HG03095 (cell line): ENCODE results near the gene CCDC28B.

Experiments used
- ATAC-seq: cut with Tn5 transposase; IDR thresholded peaks from one replicate; pipeline ENCODE4 v1.9.1; 2021; ENCODE audit warnings: moderate library complexity; ENCODE audit not compliant: unreplicated experiment

The CCDC28B gene

DNA sequence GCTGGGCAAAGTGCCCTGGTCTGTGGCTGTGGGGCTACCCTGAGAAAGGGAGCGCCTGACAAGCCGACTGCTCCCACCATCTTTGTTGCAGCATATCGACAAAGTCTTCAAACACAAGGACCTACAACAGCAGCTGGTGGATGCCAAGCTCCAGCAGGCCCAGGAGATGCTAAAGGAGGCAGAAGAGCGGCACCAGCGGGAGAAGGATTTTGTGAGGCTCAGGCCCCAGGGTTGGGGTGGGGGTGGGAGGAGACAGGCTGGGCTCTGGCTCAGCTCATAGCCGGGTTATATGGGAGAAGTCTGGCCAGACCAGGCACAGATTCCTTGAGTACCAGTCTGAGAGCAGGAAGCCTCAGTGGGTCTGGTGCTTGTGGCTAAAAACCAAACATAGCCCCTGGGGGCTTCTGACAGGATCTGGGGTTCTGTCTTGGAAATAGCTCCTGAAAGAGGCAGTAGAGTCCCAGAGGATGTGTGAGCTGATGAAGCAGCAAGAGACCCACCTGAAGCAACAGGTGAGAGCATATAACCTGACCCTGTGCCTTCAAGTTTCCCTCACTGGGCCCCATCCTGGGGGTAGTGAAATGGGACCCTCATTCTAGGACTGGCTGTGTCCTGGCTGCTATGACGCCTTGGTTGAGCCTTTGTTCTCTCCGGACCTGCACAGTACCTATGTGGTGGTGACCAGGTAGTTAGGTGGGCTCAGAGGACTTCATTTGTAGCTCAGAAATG is 8.0 kb upstream of the CCDC28B start:
- no peak for ATAC-seq

DNA sequence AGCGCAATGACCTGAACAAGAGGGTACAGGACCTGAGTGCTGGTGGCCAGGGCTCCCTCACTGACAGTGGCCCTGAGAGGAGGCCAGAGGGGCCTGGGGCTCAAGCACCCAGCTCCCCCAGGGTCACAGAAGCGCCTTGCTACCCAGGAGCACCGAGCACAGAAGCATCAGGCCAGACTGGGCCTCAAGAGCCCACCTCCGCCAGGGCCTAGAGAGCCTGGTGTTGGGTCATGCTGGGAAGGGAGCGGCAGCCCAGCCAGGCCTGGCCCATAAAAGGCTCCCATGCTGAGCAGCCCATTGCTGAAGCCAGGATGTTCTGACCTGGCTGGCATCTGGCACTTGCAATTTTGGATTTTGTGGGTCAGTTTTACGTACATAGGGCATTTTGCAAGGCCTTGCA is 5.4 kb upstream of the CCDC28B start:
- no peak for ATAC-seq

- ATAC-seq = no peak
Measured at GRCh38 chr1:32195531-32195930, 4.9 kb upstream of the CCDC28B start.

DNA sequence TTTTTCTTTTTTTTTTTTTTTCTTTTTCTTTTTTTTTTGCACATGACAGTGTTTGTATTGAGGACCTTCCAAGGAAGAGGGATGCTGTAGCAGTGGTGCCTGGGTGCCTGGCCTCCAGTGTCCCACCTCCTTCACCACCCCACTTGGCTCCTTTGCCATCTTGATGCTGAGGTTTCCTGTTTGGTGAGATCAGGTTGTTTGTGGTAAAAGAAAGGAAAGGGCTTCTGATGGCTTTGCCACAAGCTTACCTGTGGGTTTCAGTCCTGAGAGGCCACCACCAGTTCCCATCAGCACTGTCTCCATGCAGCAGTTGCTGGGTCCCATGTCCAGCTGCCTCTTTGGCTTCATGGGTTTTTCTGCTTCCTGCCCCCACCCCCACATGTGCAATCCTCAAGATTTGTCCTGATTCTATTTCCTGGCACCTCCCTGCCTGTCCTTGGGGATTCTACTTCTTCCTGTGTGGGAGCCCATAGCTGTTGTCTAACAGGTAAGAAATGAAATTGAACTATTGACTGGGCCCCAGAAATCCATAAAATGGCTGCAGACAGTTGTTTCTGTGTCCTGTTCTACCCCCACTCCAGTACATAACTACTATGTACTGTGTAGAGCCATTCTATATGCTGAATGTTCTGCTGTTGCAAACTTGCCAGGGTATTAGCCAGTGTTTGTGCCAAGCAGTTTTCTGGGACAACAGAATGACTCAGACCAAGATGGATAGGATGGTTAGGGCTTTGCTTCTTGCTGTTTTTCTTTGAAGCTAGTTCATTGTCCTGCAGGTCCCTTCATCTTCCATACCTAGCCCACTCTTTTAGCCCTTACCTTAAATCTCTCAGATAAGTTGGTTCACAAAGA is 4.2 kb upstream of the CCDC28B start:
- no peak for ATAC-seq

DNA sequence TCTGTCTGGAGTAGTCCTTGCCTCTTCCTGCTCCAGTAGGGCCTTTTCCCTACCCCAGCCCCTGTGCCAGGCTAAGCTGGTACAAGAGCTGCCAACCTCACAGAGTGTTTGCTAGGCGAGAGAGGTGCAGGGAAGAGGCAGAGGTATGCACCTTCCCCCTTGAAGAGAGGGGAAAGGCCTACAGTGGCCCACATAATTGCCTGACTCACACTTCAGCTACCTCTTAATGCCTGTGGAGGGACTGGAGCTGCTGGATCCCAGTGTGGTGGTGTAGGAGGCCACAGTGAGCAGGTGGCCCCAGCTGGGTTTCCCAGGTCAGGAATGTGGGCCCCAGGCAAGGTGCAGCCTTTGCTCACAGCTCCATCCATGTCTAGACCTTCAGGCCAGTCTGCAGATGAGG is 3.3 kb upstream of the CCDC28B start:
- ATAC-seq = no peak

- no peak for ATAC-seq
Measured at GRCh38 chr1:32197837-32198236, 2.6 kb upstream of the CCDC28B start.

- ATAC-seq = no peak
Measured at GRCh38 chr1:32198237-32199042, 2.0 kb upstream of the CCDC28B start.

- no peak for ATAC-seq
Measured at GRCh38 chr1:32199043-32199716, 1.2 kb upstream of the CCDC28B start.

DNA sequence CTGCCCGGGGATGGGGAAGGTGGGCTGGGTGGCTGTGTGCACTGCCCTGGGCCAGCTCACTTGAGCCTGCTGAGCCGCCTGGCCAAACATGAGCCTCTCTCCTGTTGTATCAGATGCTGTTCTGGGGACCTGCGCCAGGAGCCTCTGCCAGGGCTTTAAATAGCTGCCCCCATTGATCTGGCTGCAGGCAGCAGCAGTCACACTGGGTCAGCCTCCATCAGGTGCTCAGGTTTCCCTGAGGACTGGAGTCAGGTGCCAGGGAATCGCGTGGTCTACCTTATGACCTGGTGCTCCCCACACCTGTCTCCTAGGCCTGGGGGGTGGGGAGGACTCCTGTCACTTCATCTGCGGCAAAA is 700 bp upstream of the CCDC28B start:
- no peak for ATAC-seq

DNA sequence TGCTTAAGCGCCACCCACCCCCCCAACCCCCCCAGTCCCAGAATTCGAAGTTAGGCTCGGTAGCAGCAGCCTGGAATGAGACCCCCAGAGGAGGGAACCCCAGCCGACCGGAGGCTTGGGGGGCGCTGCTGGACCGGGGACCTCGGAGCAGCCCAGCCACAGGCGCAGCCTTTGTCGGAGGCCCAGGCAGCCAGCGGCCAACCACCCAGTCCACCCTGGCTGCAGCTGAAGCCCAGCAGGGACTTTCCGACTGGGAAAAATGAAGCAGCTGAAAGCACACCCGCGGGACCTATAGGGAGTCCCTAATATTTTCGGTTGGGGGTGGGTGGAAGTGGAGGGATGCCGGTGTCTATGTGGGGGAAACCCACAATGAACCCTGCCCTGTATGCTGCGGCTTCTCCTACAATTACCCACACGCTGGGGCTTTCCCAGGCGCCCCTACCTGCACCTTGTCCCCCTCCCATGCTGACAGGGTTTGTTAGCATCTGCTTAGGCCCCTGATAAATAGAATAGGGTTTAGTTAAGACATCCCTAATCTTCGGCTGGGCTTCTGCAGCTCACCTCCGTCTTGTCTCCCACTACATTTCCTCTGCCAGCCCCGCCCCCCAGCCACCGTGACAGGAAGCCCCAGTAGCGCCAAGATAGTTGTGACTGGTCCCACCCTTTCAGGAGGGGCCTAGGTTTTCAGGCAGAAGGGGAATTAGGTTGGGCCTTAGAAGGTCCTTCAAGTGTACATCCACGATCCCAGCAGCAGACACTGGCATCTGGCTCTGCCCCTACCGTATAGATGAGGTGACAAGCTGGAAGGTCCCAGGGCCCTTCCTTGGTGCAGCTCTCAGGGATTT is 838 bp downstream of the CCDC28B start:
- no peak for ATAC-seq

DNA sequence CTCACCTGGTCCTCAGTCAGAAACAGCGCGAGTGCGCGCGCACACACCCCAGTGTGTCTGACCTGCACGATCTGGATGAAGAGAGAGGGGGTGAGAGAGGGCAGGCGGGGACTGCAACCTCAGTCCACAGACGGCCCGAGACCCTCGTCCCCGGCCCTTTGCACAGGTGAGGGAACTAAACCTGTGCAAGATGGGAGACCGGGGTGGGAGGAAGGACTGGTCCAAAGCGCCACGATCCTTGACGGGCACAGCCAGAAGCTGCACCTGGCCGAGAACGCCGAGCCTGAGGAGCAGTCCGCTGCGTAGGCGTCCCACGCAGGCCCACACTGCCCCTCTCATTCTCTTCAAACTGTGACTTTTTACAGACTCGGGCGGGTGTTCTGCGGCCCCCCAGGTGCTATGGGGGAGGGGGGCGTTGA is 4.6 kb downstream of the CCDC28B start:
- no peak for ATAC-seq

DNA sequence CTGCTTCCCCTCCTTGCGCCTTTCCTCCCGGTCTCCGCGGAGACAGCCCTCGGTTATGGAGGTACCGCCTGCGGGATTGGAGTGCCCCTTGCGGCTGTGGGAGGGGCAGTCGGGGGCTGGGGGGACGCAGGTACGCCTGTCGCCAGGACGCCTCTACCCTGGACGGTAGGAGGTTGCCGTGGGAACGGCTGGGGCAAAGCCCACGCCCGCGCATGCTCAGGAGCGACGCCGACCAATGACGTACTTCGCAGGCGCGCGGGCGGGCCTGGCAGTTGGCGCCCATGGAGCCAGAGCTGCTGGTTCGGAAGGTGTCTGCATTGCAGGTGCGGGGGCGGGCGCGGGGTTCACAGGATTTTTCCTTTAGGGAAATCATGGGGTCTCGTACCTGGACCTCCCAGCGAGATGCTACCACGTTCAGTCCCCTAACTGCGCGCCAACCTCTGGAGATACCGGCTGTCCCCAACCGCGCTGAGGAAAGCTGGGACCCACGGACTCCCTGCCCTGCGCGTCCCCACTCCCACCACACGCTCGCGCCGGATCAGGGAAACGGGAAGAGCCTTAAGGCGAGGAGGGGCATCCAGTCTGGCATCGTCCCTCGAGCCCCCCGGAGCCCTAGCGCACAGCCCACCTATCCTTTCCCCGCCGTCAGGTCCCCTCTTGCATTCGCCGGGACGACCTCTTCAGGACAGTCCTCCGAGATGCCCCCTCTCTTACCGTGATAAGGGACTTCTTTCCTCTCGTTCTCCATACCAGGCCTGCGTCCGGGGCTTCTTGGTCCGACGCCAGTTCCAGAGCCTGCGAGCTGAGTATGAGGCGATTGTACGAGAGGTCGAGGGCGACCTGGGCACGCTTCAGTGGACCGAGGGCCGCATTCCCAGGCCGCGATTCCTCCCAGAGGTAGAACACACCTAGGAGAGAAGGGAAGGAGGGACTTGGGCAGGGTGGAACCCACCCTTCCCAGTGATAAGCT is 5.3 kb downstream of the CCDC28B start, which contains the start of gene IQCC:
IQCC (plus strand) TSS at position 271 of the 970 bp plus-strand sequence; CDS start at position 282, 11 bp downstream.
- ATAC-seq = no peak

DNA sequence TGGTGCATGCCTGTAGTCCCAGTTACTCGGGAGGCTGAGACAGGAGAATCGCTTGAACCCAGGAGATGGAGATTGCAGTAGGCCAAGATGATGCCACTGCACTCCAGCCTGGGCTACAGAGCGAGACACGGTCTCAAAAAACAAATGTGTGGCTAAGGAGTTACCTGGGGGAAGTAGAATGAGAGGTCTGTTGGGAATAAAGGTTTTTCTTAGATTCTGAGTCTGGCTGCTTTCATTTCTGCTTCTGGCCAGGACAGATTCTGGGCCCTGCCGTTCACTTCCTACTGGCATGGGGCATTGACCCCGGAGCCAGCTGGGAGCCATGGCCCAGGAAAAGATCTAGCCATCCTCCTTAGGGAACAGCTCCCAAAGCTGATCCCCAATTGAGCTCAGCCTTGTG is 8.1 kb downstream of the CCDC28B start:
- ATAC-seq = no peak

DNA sequence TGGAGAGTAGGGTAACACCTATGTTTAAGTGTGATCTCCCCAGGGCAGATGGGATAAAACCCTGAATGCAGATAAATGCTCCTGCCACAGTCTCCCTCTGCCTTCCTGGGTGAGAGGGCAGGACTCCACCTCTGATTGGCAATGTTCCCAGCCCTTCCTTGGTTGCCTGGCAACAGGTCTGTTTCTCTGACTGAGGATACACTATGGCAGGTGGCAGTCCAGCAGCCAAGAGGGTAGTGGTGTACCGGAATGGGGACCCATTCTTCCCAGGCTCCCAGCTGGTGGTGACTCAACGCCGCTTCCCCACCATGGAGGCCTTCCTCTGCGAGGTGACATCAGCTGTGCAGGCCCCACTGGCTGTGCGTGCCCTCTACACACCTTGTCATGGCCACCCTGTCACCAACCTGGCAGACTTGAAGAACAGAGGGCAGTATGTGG is 8.5 kb downstream of the CCDC28B start, which contains the start of gene DCDC2B:
DCDC2B (plus strand) TSS at position 199 of the 438 bp plus-strand sequence; CDS start at position 204, 5 bp downstream.
- ATAC-seq = no peak

DNA sequence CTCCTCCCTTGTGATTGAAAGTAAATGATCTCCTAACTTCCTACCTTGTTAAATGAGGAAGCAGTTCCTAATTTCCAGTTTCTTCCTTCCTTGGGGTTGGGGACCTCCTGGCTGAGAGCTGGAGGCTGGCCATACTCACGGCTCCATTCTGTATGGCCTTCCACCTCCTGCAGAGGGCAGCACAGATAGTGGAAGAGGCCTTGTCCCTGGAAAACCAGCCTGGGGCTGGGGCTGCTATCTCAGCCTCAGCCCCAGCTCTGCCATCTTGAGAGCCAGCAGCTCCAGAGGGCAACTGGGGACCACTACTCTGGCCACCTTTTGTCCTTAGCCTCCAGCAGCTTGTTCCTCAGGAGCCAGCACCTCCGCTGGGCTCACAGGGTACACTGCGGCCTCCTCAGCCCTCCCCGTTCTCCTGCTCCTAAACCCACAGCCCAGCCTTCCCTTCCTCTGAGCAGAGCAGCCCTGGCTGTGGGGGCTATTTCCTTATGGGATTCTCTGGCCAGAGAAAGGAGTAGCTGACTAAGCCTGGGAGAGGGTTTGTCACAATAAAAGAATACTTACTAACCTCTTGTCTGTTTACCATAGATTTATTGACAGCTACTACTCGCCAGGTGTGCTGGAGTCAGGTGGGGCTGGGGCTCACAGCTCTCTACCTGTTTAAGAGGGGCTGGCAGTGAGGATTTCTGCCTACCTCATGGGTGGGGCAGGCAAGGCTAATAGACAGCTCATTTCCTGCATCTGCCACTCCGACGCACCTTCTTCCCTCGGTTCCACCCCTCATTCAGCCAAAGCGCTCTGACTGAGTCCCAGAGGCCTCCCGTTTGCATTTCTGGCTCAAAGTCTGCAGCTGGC is 15.5 kb downstream of the CCDC28B start:
- ATAC-seq = peak; percentile 55

DNA sequence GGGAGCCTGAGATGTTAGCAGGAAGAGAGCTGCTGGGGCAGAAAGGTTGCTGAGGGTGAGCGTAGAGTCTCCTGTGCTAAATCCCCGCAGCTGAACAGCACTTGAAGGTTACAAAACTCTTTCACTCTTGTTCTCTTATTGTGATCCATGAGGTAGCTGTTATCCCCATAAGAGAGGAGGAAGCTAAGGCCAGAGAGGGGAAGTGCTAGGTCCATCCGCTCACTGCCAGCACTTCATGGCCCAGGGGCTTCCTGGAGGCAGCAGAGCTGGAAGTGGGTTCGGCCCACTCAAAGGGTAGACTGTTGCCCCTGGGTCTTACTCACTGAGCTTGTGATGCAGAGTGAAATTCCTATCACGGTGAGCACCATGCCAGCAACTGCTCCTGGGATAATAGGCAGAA is 16.2 kb downstream of the CCDC28B start:
- no peak for ATAC-seq

DNA sequence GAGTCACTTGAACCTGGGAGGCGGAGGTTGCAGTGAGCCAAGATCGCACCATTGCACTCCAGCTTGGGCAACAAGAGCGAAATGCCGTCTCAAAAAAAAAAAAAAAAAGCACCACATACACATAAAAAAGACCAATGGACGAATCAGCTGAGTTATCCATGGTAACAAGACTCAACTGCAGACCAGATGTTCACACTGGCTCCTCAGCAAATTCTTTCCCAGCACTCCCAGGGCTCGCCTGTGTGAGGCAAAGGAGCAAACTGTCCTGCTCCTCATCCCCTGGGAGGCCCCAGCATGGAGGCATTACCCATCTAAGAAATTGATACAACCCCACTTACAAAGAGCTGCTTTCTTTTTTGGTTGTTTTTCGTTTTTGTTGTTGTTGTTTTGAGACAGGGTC is 18.6 kb downstream of the CCDC28B start:
- no peak for ATAC-seq
